IMR-90 (cell line): Measurements from ENCODE around the gene TMEM40.

Experiments used
- CTCF ChIP-seq: conservative IDR thresholded peaks from 2 replicates; pipeline ENCODE4 v1.5.1; 2012; ENCODE audit warnings: mild to moderate bottlenecking, low read depth, low read length, improper control_type of control experiment
- FOS ChIP-seq: fragments of 150-350 bp; IDR thresholded peaks from 2 replicates; pipeline ENCODE4 v1.6.1; 2016; ENCODE audit warnings: low read depth, low read length
- RAD21 ChIP-seq: IDR thresholded peaks from 2 replicates; pipeline ENCODE4 v1.6.1; 2012; ENCODE audit warnings: low read length, improper control_type of control experiment
- RFX5 ChIP-seq: IDR thresholded peaks from 2 replicates; pipeline ENCODE4 v1.8.0; 2012; ENCODE audit warnings: low read depth, mild to moderate bottlenecking, low read length, moderate library complexity

GRCh38 chr3:12686096-12686495, 73.0 kb downstream of the TMEM40 start:
- TF ChIP-seq CTCF (no peak), FOS (no peak), RAD21 (no peak), RFX5 (no peak)
